Activated CD4-positive, CD25-positive, alpha-beta regulatory T cell (primary cell): Measurements from ENCODE around the gene TEPSIN.

ENCODE experiments used
- DNase-seq, 4 experiments: peaks; one replicate each; lab custom pipeline; 2025; lab: John Stamatoyannopoulos, UW

Gene TEPSIN

DNA sequence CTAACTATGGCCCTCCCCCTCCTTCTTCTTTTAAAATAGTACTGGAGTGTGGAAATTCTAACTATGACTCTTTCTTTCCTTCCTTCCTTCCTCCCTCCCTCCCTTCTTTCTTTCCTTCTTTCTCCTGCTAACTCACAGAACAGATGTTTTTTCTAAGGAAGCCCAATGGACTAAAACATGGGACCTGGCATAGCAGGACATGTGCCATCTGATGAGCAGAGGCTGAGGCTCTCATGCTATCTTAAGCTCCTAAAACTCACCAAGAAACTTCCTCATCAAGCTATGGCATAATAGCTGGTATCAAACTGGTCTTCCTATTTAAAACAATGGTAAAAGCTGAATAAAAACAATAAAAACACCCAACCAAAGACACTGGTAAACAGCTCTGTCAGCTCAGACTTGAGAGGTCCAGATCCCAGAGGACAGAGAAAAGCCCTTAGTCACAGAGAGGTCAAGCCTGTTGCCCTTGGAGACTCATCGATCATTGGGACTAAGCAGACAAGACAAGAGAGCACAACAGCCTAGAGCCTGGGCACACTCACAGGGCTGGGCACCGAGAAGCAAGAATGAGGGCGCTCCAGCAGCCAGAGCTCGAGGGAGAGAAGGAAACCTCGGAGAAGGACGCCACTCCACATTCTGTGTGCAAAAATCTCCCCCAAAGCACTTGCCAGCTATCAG lies 28.7 kb upstream of the TEPSIN start:
- no peak for DNase-seq

DNA sequence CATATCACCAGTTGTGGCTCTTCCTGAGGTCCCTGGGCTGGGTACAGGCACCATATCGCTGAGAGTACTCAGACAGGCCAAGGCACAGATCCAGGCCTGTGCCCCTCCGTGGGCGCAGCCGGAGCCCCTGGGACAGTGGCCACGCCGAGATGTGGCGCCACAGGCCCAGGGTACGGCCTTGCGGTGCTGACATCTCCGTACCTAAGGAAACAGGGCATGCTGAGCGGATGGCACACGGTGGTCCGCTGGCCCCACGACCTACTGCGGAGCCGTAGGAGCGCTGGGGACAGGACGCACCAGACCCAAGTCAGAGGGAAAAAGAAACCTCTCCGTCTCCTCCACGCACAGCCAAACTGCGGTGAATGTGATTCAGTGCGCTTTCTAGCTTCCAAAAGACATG lies 26.7 kb upstream of the TEPSIN start:
- no peak for DNase-seq

- no peak for DNase-seq
These were observed 25.8 kb upstream of the TEPSIN start for GRCh38 chr17:81264640-81265039.

DNA sequence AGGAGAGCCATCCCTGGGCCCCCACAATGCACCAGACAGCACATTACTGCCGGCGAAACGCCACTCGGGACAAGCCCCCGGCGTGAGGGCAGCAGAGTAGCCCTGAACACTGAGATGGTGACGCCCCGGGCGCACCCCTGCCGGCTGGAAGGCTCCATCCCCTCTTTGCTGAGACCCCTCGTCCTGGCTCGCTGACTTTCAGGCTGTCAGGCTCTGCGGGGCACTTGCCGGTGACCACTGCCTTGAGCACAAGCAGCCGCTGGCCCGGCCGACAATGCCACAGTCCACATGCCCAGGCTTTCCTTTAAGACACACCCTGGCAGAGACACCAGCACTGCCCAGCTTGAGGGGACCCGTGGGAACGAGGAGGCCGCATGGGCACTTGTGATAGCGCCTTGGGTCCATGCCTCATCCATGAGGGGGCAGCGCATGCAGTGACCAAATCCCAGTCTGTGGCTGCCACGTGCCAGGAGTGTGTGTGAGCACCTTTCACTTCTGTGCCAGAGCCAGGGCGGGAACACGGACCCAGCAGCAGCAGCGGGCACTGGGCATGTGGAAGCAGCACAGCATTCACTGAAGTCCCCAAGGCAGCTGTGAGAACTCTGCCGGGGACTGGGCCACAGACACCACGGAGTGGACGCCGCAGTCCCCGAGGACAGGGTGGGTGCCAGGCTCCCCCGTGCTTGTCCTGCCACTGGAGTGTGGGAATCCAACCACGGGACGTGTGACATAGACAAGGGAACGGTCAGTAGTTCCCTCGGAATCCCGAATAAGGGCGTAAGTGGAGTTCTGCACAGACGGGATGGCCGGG lies 24.7 kb upstream of the TEPSIN start:
- DNase-seq, result no peak

- no peak for DNase-seq
These were observed 22.9 kb upstream of the TEPSIN start for GRCh38 chr17:81261582-81262336.

DNA sequence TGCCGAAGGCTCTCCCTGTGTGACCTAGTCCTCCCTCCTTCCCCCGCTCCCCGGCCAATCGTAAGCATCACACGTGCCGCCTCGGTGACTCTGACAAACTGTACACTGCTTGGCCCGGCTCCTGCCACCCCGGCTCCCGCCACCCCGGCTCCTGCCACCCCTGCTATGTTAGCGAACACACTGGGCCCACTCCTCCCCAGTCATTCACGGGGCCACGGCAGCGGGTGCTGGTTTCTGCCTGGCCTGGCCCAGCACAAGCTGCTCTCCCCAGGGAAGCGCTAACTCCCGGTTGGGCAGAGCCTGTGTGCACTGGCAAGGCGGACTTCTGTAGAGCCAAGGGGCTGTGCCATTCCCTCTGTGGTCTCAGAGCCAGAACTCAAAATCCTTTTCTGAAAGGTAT lies 22.2 kb upstream of the TEPSIN start:
- DNase-seq, result no peak

- DNase-seq, result no peak
These were observed 21.8 kb upstream of the TEPSIN start for GRCh38 chr17:81260641-81261040.

DNA sequence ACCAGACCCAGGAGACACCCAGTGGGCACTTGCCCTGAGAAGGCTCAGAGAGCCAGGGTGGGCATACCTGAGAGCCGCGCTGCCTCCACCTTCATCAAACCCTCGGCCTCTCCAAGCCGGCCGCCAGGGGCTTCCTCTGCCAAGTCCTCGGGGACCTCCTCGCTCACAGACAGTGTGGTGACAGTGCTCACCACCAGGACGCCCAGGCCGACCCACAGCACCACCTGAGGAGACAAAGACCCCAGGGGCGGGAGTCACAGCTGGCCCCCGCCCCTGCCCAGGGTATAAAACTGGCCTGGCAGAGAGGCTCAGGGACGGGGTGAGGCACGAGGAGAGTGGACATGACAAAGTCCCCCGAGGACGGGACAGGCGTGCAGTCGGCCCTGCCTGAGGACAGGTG lies 21.3 kb upstream of the TEPSIN start:
- no peak for DNase-seq

DNA sequence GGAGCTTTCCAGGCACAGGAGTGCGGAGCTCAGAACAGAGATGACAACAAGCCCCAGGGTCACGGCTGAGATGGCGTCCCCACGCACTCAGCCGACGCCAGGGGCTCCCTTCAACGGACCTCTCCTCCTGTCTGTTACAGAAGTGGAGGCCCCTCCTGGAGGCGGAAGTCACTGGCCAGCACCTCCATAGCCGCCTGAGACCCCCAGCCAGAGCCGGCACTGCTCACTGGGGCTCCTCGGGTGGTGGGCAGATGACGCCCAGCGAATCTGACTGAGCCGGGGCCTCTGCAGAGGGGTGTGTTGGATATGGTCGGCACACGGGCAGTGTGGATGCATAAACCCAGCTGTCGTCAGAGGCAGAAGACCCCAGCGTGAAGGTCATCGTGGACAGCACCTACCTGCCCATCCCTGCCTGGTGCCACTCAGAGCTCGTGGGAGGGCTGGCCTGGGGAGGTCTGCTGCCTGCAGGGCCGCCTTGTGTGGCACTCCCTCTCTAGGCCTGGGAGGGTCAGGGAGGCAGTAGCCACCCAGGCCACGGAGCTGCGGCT lies 20.3 kb upstream of the TEPSIN start:
- no peak for DNase-seq

GRCh38 chr17:81258292-81258691 lies 19.4 kb upstream of the TEPSIN start:
- no peak for DNase-seq

DNA sequence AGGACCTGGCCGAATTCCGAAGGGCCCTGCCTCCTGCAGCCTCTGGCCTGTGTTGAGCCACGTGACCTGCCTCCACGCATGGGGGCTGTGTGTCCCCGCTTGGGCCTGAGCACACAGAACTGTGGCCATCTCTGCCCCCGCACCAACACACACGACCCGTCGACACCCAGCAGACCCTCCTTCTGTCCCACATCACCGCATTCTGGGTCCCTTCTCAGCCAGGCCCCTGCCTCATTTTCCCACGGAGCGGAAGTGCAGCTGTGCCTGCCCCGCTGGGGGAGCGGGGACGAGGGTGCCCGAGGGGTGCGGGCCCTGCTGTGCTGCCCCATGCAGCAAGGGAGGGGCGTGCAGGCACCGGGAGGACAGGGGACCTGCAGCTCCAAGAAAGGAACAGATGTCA lies 18.7 kb upstream of the TEPSIN start:
- DNase-seq, result no peak

GRCh38 chr17:81256616-81257015 lies 17.8 kb upstream of the TEPSIN start:
- DNase-seq, result no peak

- no peak for DNase-seq
These were observed 16.3 kb upstream of the TEPSIN start for GRCh38 chr17:81254955-81255717.

DNA sequence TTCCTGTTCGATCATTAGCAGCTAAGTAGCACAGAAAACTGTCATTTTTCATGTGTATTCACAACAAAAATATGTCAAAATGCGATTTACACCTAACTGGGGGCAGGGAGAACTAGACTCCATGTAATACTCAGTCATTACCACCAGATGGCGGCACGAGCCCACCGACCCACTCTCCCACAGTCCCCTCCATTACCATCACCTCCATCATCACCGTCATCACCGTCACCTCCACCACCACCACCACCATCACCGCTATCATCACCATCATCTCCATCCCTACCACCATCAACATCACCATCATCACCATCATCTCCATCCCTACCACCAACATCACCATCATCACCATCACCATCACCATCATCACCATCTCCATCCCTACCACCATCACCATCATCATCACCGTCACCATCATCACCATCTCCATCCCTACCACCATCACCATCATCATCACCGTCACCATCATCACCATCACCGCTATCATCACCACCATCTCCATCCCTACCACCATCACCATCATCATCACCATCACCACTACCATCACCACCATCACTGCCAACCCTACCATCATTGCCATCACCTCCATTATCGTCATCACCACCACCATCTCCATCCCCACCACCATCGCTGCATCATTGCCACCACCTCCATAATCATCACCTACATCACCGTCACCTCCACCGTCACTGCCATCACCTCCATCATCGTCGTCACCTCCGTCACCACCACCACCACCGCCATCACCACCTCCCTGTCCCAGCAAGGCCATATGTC lies 14.7 kb upstream of the TEPSIN start:
- DNase-seq, result peak in 3 of 4 experiments; percentile 26 to 37 (median 37)

DNA sequence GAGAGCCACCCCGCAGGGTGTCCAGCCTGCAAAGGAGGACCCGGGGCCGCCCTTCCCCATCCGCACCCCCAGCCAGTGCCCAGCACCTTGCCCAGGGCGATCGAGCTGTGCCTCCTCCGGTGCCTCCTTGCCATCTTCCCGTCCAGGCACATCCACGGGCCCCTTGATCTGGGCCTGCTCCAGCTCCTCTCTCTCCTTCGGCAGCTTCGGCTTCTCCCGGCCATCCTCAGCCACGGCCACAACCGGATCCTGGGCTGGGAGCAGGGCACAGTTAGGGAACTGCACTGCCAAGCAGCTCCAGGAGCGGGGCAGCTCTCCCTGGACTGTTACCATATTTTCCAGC lies 14.1 kb upstream of the TEPSIN start:
- no peak for DNase-seq

GRCh38 chr17:81252326-81252986 lies 13.6 kb upstream of the TEPSIN start:
- DNase-seq, result no peak

DNA sequence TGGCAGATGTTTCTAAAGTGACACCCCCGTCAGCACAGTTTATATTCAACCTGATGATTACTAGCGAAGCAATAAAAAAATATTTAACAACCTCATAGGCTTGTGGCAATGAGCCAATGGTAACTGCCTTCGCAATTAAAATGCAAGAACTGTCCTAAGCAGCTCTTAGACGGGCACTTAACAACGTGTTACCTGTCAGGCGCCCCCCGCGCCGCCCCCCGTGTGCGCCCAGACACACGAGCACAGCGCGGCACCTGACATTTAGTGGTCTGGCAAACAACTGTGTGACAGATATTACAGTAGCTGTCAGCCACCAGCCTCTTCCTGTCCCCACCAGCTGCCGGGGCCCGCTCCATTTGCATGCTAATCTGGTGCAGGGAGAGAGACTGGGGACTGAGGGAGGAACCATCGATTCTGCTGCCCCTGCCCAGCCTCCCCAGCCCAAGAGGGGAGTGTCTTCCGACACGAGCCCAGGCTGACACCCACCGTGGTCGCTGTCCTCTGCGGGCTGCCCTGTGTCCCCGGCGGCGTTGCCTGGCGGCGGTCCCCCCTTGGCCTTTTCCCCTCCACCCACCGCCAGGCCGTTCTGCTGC lies 12.9 kb upstream of the TEPSIN start:
- DNase-seq, result no peak

DNA sequence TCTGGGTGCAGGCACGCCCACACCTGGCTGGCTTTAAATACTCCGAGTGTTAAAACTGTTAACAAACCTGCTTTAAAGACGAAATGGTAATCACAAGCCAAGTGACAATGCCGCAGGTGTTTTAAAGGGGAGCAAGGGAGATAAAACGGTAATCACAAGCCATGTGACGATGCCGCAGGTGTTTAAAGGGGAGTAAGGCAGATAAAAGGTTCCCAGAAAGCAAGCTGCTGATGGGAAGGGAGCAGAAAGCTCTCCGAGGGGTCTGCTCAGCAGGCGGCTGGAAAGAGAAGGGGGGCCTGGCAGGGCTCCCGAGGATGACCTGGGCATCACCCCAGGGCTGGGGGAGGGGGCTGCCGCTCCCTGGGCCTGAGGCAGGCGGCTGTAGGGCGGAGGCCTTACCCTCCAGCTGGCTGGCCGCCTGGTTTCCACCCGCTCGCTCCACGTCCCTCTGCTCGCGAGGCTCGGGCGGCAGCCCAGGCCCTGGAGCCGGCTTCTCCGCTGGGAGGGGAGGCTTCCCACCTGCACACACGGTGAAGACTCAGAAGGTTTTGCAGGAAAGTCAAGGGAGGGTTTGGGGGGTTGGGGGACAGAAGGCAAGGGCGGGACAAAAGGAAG lies 12.3 kb upstream of the TEPSIN start:
- no peak for DNase-seq

GRCh38 chr17:81250286-81251093 lies 11.6 kb upstream of the TEPSIN start:
- DNase-seq, result no peak
